NCI-H1930 (cell line): Measurements from ENCODE around the gene MRPL49.
"Not testable (repeated sequence)": the region's sequence is repeated elsewhere in the genome, so short reads cannot be mapped to it uniquely, and the experiment has no call there.

ENCODE experiments used
- DNase-seq, 2 experiments: peaks; one replicate each; lab custom pipeline; 2025; lab: John Stamatoyannopoulos, UW

MRPL49 gene

GRCh38 chr11:65117206-65118096 is 4.7 kb upstream of the MRPL49 start, which contains the start of gene ZNHIT2:
TSS of gene ZNHIT2 (minus strand) at chr11:65117701. CDS start at chr11:65117653, 48 bp downstream.
- peak; percentile 96 to 99 for DNase-seq

- DNase-seq = no peak
These were observed 3.9 kb upstream of the MRPL49 start for GRCh38 chr11:65118097-65118837.

GRCh38 chr11:65118891-65119669 is 3.0 kb upstream of the MRPL49 start:
- DNase-seq = not testable (repeated sequence)

GRCh38 chr11:65119670-65119995 is 2.5 kb upstream of the MRPL49 start:
- DNase-seq = no peak

GRCh38 chr11:65120831-65121230 is 1.3 kb upstream of the MRPL49 start:
- no peak for DNase-seq

GRCh38 chr11:65121447-65121864 is 665 bp upstream of the MRPL49 start:
- no peak for DNase-seq

GRCh38 chr11:65124480-65125196 is 2.5 kb downstream of the MRPL49 start:
- DNase-seq = no peak

- DNase-seq = no peak
These were observed 3.3 kb downstream of the MRPL49 start for GRCh38 chr11:65125197-65126056.

GRCh38 chr11:65126624-65127274 is 4.6 kb downstream of the MRPL49 start:
- no peak for DNase-seq

GRCh38 chr11:65127473-65128181 is 5.5 kb downstream of the MRPL49 start:
- no peak for DNase-seq

GRCh38 chr11:65128182-65129145 is 6.3 kb downstream of the MRPL49 start:
- no peak for DNase-seq

- DNase-seq = no peak
These were observed 7.7 kb downstream of the MRPL49 start for GRCh38 chr11:65129649-65130441.

- no peak for DNase-seq
These were observed 8.7 kb downstream of the MRPL49 start for GRCh38 chr11:65130631-65131416.

GRCh38 chr11:65131417-65131776 is 9.3 kb downstream of the MRPL49 start:
- no peak for DNase-seq

GRCh38 chr11:65131895-65132237 is 9.7 kb downstream of the MRPL49 start:
- no peak for DNase-seq

- DNase-seq = no peak
These were observed 10.3 kb downstream of the MRPL49 start for GRCh38 chr11:65132238-65132987.
